CD14-positive monocyte (primary cell): ENCODE results near the gene ZC3H13. TPM values are rescaled to one million over a fixed set of nuclear protein-coding genes. Genes with fewer than 3 reads are reported as not detected.

Source experiments
- DNase-seq, 3 donors: peaks; one replicate each; pipeline ENCODE4 v3.0.0-alpha.2; 2011 to 2022
- H2AFZ ChIP-seq: 2 replicates; pipeline ENCODE4 v1.6.0; 2012; ENCODE audit warnings: mild to moderate bottlenecking, low read depth, low read length, inconsistent platforms; ENCODE audit not compliant: insufficient read depth, poor library complexity, severe bottlenecking
- H3K27ac ChIP-seq, 2 donors: 1 replicate in 1 of 2; 2 replicates in 1 of 2; pipeline ENCODE4 v1.5.1; 2012 to 2013; ENCODE audit warnings: low read length in 2 of 2, control low read depth in 1 of 2, inconsistent platforms in 1 of 2, low read depth in 1 of 2, mild to moderate bottlenecking in 1 of 2
- H3K27me3 ChIP-seq, 2 donors: one replicate each; pipeline versions ENCODE4 v1.6.0 to v1.6.1; 2011 to 2013; ENCODE audit warnings: low read length in 2 of 2; ENCODE audit not compliant: control insufficient read depth in 2 of 2, insufficient read depth in 2 of 2
- H3K36me3 ChIP-seq, 2 donors: replicated peaks in 1 of 2; 1 replicate in 1 of 2; 2 replicates in 1 of 2; pipeline versions ENCODE4 v1.5.1 to v1.6.1; 2012 to 2013; ENCODE audit warnings: low read length in 2 of 2, control low read depth in 1 of 2, inconsistent platforms in 1 of 2, mild to moderate bottlenecking in 1 of 2; ENCODE audit not compliant: insufficient read depth in 2 of 2, control insufficient read depth in 1 of 2
- H3K4me1 ChIP-seq, 2 donors: 1 replicate in 1 of 2; 2 replicates in 1 of 2; pipeline versions ENCODE4 v1.5.1 to v1.6.1; 2012 to 2013; ENCODE audit warnings: low read length in 2 of 2, control low read depth in 1 of 2, inconsistent platforms in 1 of 2, mild to moderate bottlenecking in 1 of 2, moderate library complexity in 1 of 2; ENCODE audit not compliant: insufficient read depth in 2 of 2, control insufficient read depth in 1 of 2
- H3K4me2 ChIP-seq: replicated peaks from 2 replicates; pipeline ENCODE3; 2012; ENCODE audit warnings: low read length, moderate library complexity, mild to moderate bottlenecking; ENCODE audit not compliant: poor library complexity, severe bottlenecking; ENCODE audit errors: extremely low read depth
- H3K4me3 ChIP-seq, 3 experiments: fragments of 200-600 bp in 1 of 3; sonication (generic) in 1 of 3; replicated peaks in 1 of 3; 1 replicate in 2 of 3; 2 replicates in 1 of 3; pipeline ENCODE4 v1.5.1; 2011 to 2013; ENCODE audit warnings: low read length in 3 of 3, mild to moderate bottlenecking in 3 of 3, control low read depth in 2 of 3, low read depth in 2 of 3, inconsistent platforms in 1 of 3, moderate library complexity in 1 of 3
- H3K79me2 ChIP-seq: 2 replicates; pipeline ENCODE4 v1.6.0; 2012; ENCODE audit warnings: mild to moderate bottlenecking, control low read depth, inconsistent platforms, low read length, moderate library complexity; ENCODE audit not compliant: insufficient read depth
- H3K9ac ChIP-seq: 2 replicates; pipeline ENCODE4 v1.6.0; 2017; ENCODE audit warnings: low read length, mild to moderate bottlenecking; ENCODE audit not compliant: insufficient read depth, poor library complexity, severe bottlenecking
- H3K9me3 ChIP-seq, 2 donors: replicated peaks in 1 of 2; 1 replicate in 1 of 2; 2 replicates in 1 of 2; pipeline versions ENCODE4 v1.5.1 to v1.6.1; 2012 to 2013; ENCODE audit warnings: low read length in 2 of 2, control low read depth in 1 of 2; ENCODE audit not compliant: control insufficient read depth in 1 of 2, insufficient read depth in 1 of 2
- H4K20me1 ChIP-seq: 2 replicates; pipeline ENCODE4 v1.6.0; 2012; ENCODE audit warnings: mild to moderate bottlenecking, low read length, control low read depth, moderate library complexity; ENCODE audit not compliant: insufficient read depth
- H3K27ac Mint-ChIP-seq, 7 donors: one replicate each; pipeline ENCODE4 v1.8.0; 2020; ENCODE audit warnings: mild to moderate bottlenecking in 7 of 7, mixed read lengths in 7 of 7, moderate library complexity in 6 of 7, inconsistent platforms in 2 of 7
- H3K27me3 Mint-ChIP-seq, 3 donors: one replicate each; pipeline ENCODE4 v1.8.0; 2021 to 2022; ENCODE audit warnings: low read depth in 3 of 3, mild to moderate bottlenecking in 3 of 3, mixed read lengths in 3 of 3, moderate library complexity in 3 of 3, inconsistent platforms in 1 of 3
- H3K36me3 Mint-ChIP-seq, 2 donors: one replicate each; pipeline ENCODE4 v1.8.0; 2020; ENCODE audit warnings: mixed read lengths in 2 of 2, inconsistent platforms in 1 of 2, mild to moderate bottlenecking in 1 of 2
- H3K4me1 Mint-ChIP-seq: one replicate; pipeline ENCODE4 v1.8.0; 2020; ENCODE audit warnings: mild to moderate bottlenecking, mixed read lengths
- H3K4me3 Mint-ChIP-seq, 2 donors: one replicate each; pipeline ENCODE4 v1.8.0; 2020; ENCODE audit warnings: mild to moderate bottlenecking in 2 of 2, mixed read lengths in 2 of 2, moderate library complexity in 1 of 2
- H3K9me3 Mint-ChIP-seq, 7 donors: one replicate each; pipeline ENCODE4 v1.8.0; 2020 to 2022; ENCODE audit warnings: mixed read lengths in 7 of 7, mild to moderate bottlenecking in 6 of 7, moderate library complexity in 6 of 7, inconsistent platforms in 2 of 7
- CTCF ChIP-seq: fragments of 200-600 bp; IDR thresholded peaks from one replicate; pipeline ENCODE4 v1.8.0; 2022; ENCODE audit warnings: antibody characterized with exemption, mild to moderate bottlenecking
- WGBS: methylation state at CpG from one replicate; pipeline ENCODE4 v1.1.5; 2013; ENCODE audit warnings: missing lambda C conversion rate; ENCODE audit not compliant: insufficient coverage; 5-methylcytosine and 5-hydroxymethylcytosine counted together
- intact Hi-C, 2 donors: fragments of 100-400 bp; cut with micrococcal nuclease; formaldehyde crosslinking; loops; one replicate each; pipeline versions ENCODE4 v1.15.0 to v1.15.1; 2023
- polyA plus RNA-seq, 3 donors: library from polyadenylated mRNA; depleted of rRNA in 1 of 3; unstranded in 2 of 3; stranded (reverse) in 1 of 3; fragments of 300-500 nt in 2 of 3; fragments of >200 nt in 1 of 3; fragmentation: Illumina TruSeq in 2 of 3; gene quantifications; 1 replicate in 2 of 3; 2 replicates in 1 of 3; pipeline ENCODE4 v1.2.3, GENCODE V29; 2012 to 2021

The ZC3H13 gene
- polyA plus RNA-seq, 3 donors: 5.3 to 22.2 (median 9.7) TPM

DNA sequence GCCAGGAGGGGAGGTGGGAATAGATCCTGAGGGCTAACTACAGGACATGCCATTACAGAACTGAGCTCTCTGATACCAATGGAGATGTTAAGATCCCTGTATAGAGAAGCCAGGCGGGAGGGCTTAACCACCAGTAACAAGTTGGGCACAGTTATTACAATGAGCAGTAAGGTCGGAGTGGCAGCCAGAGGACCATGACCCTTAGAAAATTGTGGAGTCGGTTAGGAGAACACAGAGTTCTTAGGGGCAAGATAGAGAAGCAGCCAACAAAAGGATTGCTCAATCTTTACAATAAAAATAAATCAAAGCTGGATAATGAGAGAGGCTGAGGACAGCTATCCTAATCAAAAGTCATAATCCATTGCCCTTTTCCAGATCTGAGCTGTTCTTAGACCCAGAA is 41.9 kb upstream of the ZC3H13 start:
- Mint-ChIP-seq H3K4me1 (peaks cover 6% of the 10 kb centered on the region), H3K9me3 (peaks cover 0 to 3% (median 0%) of the 10 kb centered on the region in 7 donors), H3K27me3 (peaks cover 1 to 6% (median 2%) of the 10 kb centered on the region in 3 donors), H3K4me3 (no peak overlapping the region), H3K27ac (no peak overlapping the region), H3K36me3 (no peaks in the 10 kb centered on the region)
- H3K9ac ChIP-seq: no peak overlapping the region
- H3K27me3 ChIP-seq: no peaks in the 10 kb centered on the region
- no peaks in the 10 kb centered on the region for H3K79me2 ChIP-seq
- no CpG with 5 or more reads among the region's 3 CpGs for WGBS
- DNase-seq: no peak
- H3K27ac ChIP-seq: no peak overlapping the region
- H2AFZ ChIP-seq: no peak overlapping the region
- no peak for TF ChIP-seq CTCF
- H3K36me3 ChIP-seq: no peaks in the 10 kb centered on the region
- H3K4me1 ChIP-seq: peaks cover 0 to 2% of the 10 kb centered on the region in 2 donors
- no peaks in the 10 kb centered on the region for H3K9me3 ChIP-seq
- no peak overlapping the region for H3K4me3 ChIP-seq
- H4K20me1 ChIP-seq: no peaks in the 10 kb centered on the region
- no peak overlapping the region for H3K4me2 ChIP-seq
- intact Hi-C loops: no loop called here

GRCh38 chr13:46088821-46089562 is 36.4 kb upstream of the ZC3H13 start:
- WGBS: 96% methylated on average over 3 of the region's 5 CpGs
- Histone ChIP-seq H3K4me3 (no peak overlapping the region), H3K36me3 (no peaks in the 10 kb centered on the region), H3K9ac (no peak overlapping the region), H3K4me1 (no peaks in the 10 kb centered on the region), H3K27me3 (no peaks in the 10 kb centered on the region), H3K79me2 (no peaks in the 10 kb centered on the region), H3K27ac (no peak overlapping the region), H3K9me3 (no peaks in the 10 kb centered on the region), H3K4me2 (no peak overlapping the region), H4K20me1 (no peaks in the 10 kb centered on the region), H2AFZ (no peak overlapping the region)
- H3K27me3 Mint-ChIP-seq: peaks cover 0 to 6% (median 2%) of the 10 kb centered on the region in 3 donors
- no peak for TF ChIP-seq CTCF
- no peak overlapping the region for H3K27ac Mint-ChIP-seq
- H3K4me1 Mint-ChIP-seq: peaks cover 7% of the 10 kb centered on the region
- no peaks in the 10 kb centered on the region for H3K36me3 Mint-ChIP-seq
- intact Hi-C loops: no loop called here
- DNase-seq: no peak
- no peak overlapping the region for H3K4me3 Mint-ChIP-seq
- peaks cover 0 to 2% (median 0%) of the 10 kb centered on the region in 7 donors for H3K9me3 Mint-ChIP-seq
